ENCODE measurements around the gene GOLGA8M. TPM values are rescaled to one million over a fixed set of nuclear protein-coding genes. Genes with fewer than 3 reads are reported as not detected.
"Not testable (repeated sequence)": the region's sequence is repeated elsewhere in the genome, so short reads cannot be mapped to it uniquely, and the experiment has no call there.

GOLGA8M gene
- polyA plus RNA-seq (0.05 TPM in 1 of 3 replicates, not detected in the others), polyA minus RNA-seq (not detected in 3 replicates)
- polyA plus RNA-seq (2011; ENCODE audit: low read depth): not detected
- polyA plus RNA-seq (2011; cell fraction: cytosol; rRNA removed): not detected in 2 replicates
- 0.98 and 1.5 TPM in 2 replicates for polyA plus RNA-seq (2011; cell fraction: nucleus; rRNA removed)
- polyA plus RNA-seq (2012; ENCODE audit: low replicate concordance): not detected in 2 replicates
- polyA minus RNA-seq (2011; cell fraction: cytosol; rRNA and poly(A)+ RNA removed): not detected
- not detected in 2 replicates for polyA minus RNA-seq (2011; cell fraction: nucleus; rRNA and poly(A)+ RNA removed)

- H3K9me3 ChIP-seq (ENCODE audit: control insufficient read depth, low read depth, low read length); H3K4me2 ChIP-seq (ENCODE audit: control insufficient read depth, extremely low read depth, insufficient read depth, low read depth, low read length); dilution Hi-C loops (cut with MboI; ENCODE audit: extremely low pct_ligation_motif_present, low sequenced_read_pairs); DNase-seq (ENCODE audit: low read depth, low spot score); H3K27ac ChIP-seq (ENCODE audit: control insufficient read depth, insufficient read depth, low read length); H3K9me1 ChIP-seq (ENCODE audit: control insufficient read depth, extremely low read depth, insufficient read depth, low read length); H3K79me2 ChIP-seq (ENCODE audit: control insufficient read depth, insufficient read depth, low read length); H4K20me1 ChIP-seq (ENCODE audit: control insufficient read depth, extremely low read depth, insufficient read depth, low read length); H3K27me3 ChIP-seq (ENCODE audit: control insufficient read depth, extremely low read depth, insufficient read depth, low read length); H2AFZ ChIP-seq (ENCODE audit: control insufficient read depth, low read length); FAIRE-seq; H3K4me3 ChIP-seq (ENCODE audit: control insufficient read depth in 2 of 3, extremely low read depth in 1 of 3, insufficient read depth in 2 of 3, low read depth in 1 of 3, low read length in 3 of 3); H3K9ac ChIP-seq (ENCODE audit: control insufficient read depth, extremely low read depth, insufficient read depth, low read length); H3K36me3 ChIP-seq (ENCODE audit: control insufficient read depth in 2 of 2, extremely low read depth in 1 of 2, insufficient read depth in 2 of 2, low read length in 2 of 2); H3K4me1 ChIP-seq (ENCODE audit: control insufficient read depth, extremely low read depth, insufficient read depth, low read length): not testable (repeated sequence)
Observed at GRCh38 chr15:28712270-28712669, at the start of gene GOLGA8M. Gene GOLGA8M, minus strand, starts transcription at chr15:28712421. Its CDS starts 98 bp downstream, at chr15:28712323.

GRCh38 chr15:28742890-28743289 is 30.7 kb upstream of the GOLGA8M start:
- not testable (repeated sequence) for DNase-seq (ENCODE audit: low read depth, low spot score)

GRCh38 chr15:28738590-28739292 is 26.5 kb upstream of the GOLGA8M start:
- H3K79me2 ChIP-seq (ENCODE audit: control insufficient read depth, insufficient read depth, low read length); DNase-seq (ENCODE audit: low read depth, low spot score); H3K4me1 ChIP-seq (ENCODE audit: control insufficient read depth, extremely low read depth, insufficient read depth, low read length); H4K20me1 ChIP-seq (ENCODE audit: control insufficient read depth, extremely low read depth, insufficient read depth, low read length); H2AFZ ChIP-seq (ENCODE audit: control insufficient read depth, low read length); H3K27me3 ChIP-seq (ENCODE audit: control insufficient read depth, extremely low read depth, insufficient read depth, low read length); H3K27ac ChIP-seq (ENCODE audit: control insufficient read depth, insufficient read depth, low read length); FAIRE-seq; H3K9me3 ChIP-seq (ENCODE audit: control insufficient read depth, low read depth, low read length); H3K4me2 ChIP-seq (ENCODE audit: control insufficient read depth, extremely low read depth, insufficient read depth, low read depth, low read length); dilution Hi-C loops (cut with MboI; ENCODE audit: extremely low pct_ligation_motif_present, low sequenced_read_pairs); H3K4me3 ChIP-seq (ENCODE audit: control insufficient read depth in 2 of 3, extremely low read depth in 1 of 3, insufficient read depth in 2 of 3, low read depth in 1 of 3, low read length in 3 of 3); H3K36me3 ChIP-seq (ENCODE audit: control insufficient read depth in 2 of 2, extremely low read depth in 1 of 2, insufficient read depth in 2 of 2, low read length in 2 of 2); H3K9me1 ChIP-seq (ENCODE audit: control insufficient read depth, extremely low read depth, insufficient read depth, low read length): not testable (repeated sequence)
- peak overlapping the region; percentile 28 for H3K9ac ChIP-seq (ENCODE audit: control insufficient read depth, extremely low read depth, insufficient read depth, low read length)

More at GRCh38 chr15:28742890-28743289, 30.7 kb upstream of the GOLGA8M start:
- H3K27ac ChIP-seq (ENCODE audit: control insufficient read depth, insufficient read depth, low read length); H3K4me2 ChIP-seq (ENCODE audit: control insufficient read depth, extremely low read depth, insufficient read depth, low read depth, low read length); H2AFZ ChIP-seq (ENCODE audit: control insufficient read depth, low read length); H4K20me1 ChIP-seq (ENCODE audit: control insufficient read depth, extremely low read depth, insufficient read depth, low read length); FAIRE-seq; H3K4me1 ChIP-seq (ENCODE audit: control insufficient read depth, extremely low read depth, insufficient read depth, low read length); H3K9me3 ChIP-seq (ENCODE audit: control insufficient read depth, low read depth, low read length); H3K27me3 ChIP-seq (ENCODE audit: control insufficient read depth, extremely low read depth, insufficient read depth, low read length); H3K9ac ChIP-seq (ENCODE audit: control insufficient read depth, extremely low read depth, insufficient read depth, low read length); H3K9me1 ChIP-seq (ENCODE audit: control insufficient read depth, extremely low read depth, insufficient read depth, low read length); H3K4me3 ChIP-seq (ENCODE audit: control insufficient read depth in 2 of 3, extremely low read depth in 1 of 3, insufficient read depth in 2 of 3, low read depth in 1 of 3, low read length in 3 of 3); dilution Hi-C loops (cut with MboI; ENCODE audit: extremely low pct_ligation_motif_present, low sequenced_read_pairs); H3K36me3 ChIP-seq (ENCODE audit: control insufficient read depth in 2 of 2, extremely low read depth in 1 of 2, insufficient read depth in 2 of 2, low read length in 2 of 2); H3K79me2 ChIP-seq (ENCODE audit: control insufficient read depth, insufficient read depth, low read length): not testable (repeated sequence)

GRCh38 chr15:28738200-28738561 is 26.0 kb upstream of the GOLGA8M start:
- H3K27ac ChIP-seq (ENCODE audit: control insufficient read depth, insufficient read depth, low read length); FAIRE-seq; DNase-seq (ENCODE audit: low read depth, low spot score); H3K4me3 ChIP-seq (ENCODE audit: control insufficient read depth in 2 of 3, extremely low read depth in 1 of 3, insufficient read depth in 2 of 3, low read depth in 1 of 3, low read length in 3 of 3); H2AFZ ChIP-seq (ENCODE audit: control insufficient read depth, low read length); H3K9me1 ChIP-seq (ENCODE audit: control insufficient read depth, extremely low read depth, insufficient read depth, low read length); dilution Hi-C loops (cut with MboI; ENCODE audit: extremely low pct_ligation_motif_present, low sequenced_read_pairs); H4K20me1 ChIP-seq (ENCODE audit: control insufficient read depth, extremely low read depth, insufficient read depth, low read length); H3K4me1 ChIP-seq (ENCODE audit: control insufficient read depth, extremely low read depth, insufficient read depth, low read length); H3K79me2 ChIP-seq (ENCODE audit: control insufficient read depth, insufficient read depth, low read length); H3K36me3 ChIP-seq (ENCODE audit: control insufficient read depth in 2 of 2, extremely low read depth in 1 of 2, insufficient read depth in 2 of 2, low read length in 2 of 2); H3K27me3 ChIP-seq (ENCODE audit: control insufficient read depth, extremely low read depth, insufficient read depth, low read length); H3K9me3 ChIP-seq (ENCODE audit: control insufficient read depth, low read depth, low read length); H3K4me2 ChIP-seq (ENCODE audit: control insufficient read depth, extremely low read depth, insufficient read depth, low read depth, low read length): not testable (repeated sequence)
- peak overlapping the region; percentile 28 for H3K9ac ChIP-seq (ENCODE audit: control insufficient read depth, extremely low read depth, insufficient read depth, low read length)
